ENCODE measurements around the gene GRK5. TPM values are rescaled to one million over a fixed set of nuclear protein-coding genes. Genes with fewer than 3 reads are reported as not detected.
A peak's percentile ranks its signal among the peaks of the same experiment; 100 is the strongest.

Gene GRK5
- total and polyA plus RNA-seq, 8 donors, result 34.6 to 60.8 (median 54.5) TPM

- Histone ChIP-seq H3K4me1 (peaks cover 16 to 60% of the 10 kb centered on the region in 2 donors), H3K27ac (peak overlapping the region in 1 of 2 donors; percentile 29), H3K9me3 (no peaks in the 10 kb centered on the region), H3K27me3 (no peaks in the 10 kb centered on the region), H3K36me3 (no peaks in the 10 kb centered on the region), H3K4me3 (no peak overlapping the region)
- intact Hi-C loops (cut with DNase I), result loop anchor here in 1 of 2 donors (10.0 kb wide), 1 partner anchor 206 kb away; the partner anchor contains the start of gene GRK5
- TF ChIP-seq, protein P1, sequence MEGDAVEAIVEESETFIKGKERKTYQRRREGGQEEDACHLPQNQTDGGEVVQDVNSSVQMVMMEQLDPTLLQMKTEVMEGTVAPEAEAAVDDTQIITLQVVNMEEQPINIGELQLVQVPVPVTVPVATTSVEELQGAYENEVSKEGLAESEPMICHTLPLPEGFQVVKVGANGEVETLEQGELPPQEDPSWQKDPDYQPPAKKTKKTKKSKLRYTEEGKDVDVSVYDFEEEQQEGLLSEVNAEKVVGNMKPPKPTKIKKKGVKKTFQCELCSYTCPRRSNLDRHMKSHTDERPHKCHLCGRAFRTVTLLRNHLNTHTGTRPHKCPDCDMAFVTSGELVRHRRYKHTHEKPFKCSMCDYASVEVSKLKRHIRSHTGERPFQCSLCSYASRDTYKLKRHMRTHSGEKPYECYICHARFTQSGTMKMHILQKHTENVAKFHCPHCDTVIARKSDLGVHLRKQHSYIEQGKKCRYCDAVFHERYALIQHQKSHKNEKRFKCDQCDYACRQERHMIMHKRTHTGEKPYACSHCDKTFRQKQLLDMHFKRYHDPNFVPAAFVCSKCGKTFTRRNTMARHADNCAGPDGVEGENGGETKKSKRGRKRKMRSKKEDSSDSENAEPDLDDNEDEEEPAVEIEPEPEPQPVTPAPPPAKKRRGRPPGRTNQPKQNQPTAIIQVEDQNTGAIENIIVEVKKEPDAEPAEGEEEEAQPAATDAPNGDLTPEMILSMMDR (IDR thresholded peaks at IDR 0.05), result no peak
- no peak for DNase-seq
- no peak for ATAC-seq
These were observed 203.2 kb downstream of the GRK5 start for GRCh38 chr10:119410361-119411116.

DNA sequence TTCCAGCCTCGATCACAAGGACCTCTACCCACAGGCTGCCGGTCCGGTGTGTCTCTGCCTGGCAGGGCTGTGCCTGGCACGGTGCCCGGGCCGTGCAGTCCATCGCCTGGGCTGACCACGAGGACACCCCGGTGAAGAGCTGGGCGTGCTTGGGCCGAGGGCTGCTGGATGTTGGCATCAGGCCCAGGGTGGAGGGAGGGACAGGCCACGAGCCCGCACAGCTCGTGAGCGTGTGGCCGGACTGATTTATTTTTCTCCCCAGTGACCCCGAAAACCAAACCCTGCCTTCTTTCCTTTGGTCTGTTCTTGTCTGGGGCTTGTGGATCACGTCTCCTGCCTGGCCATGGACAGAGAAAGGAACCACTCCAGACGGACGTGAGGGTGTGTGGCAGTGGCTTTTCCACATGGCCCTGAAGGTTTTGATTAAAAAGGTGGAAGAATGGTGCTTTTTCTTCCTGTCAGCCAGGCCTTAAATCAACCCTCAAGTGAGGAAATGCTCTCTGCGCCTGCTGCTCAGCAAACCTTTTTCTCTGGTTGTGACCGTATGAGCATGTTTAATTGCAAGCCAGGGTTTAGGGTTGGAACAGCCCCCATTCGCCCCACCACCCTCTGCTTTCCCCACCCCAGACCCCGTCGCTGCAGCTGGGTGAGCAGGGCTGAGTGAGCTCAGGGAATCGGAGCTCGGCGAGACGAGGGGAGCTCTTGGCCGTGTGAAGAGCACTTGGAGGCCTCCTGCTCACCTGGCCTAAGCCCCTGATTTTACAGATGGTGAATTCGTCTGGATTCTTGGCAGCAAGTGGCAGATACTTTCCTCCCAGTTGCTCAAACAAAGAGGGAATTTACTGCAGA lies 205.1 kb downstream of the GRK5 start:
- H3K4me1 ChIP-seq, result peaks cover 16 to 41% of the 10 kb centered on the region in 2 donors
- TF ChIP-seq, protein P1 (IDR thresholded peaks at IDR 0.05), result no peak
- peak; percentile 47 to 85 (median 79) for DNase-seq
- intact Hi-C loops (cut with DNase I), result loop anchor here in 1 of 2 donors (10.0 kb wide), 1 partner anchor 208 kb away; the partner anchor contains the start of gene GRK5
- no peaks in the 10 kb centered on the region for H3K36me3 ChIP-seq
- H3K27ac ChIP-seq, result peak overlapping the region; percentile 3 to 62
- H3K4me3 ChIP-seq, result no peak overlapping the region
- H3K27me3 ChIP-seq, result no peaks in the 10 kb centered on the region
- peak; percentile 60 for ATAC-seq
- H3K9me3 ChIP-seq, result no peaks in the 10 kb centered on the region

GRCh38 chr10:119413093-119413453 lies 205.7 kb downstream of the GRK5 start:
- peak; percentile 2 for ATAC-seq
- TF ChIP-seq, protein P1 (IDR thresholded peaks at IDR 0.05), result no peak
- peak overlapping the region; percentile 48 for H3K27ac ChIP-seq
- H3K4me1 ChIP-seq, result peaks cover 16 to 35% of the 10 kb centered on the region in 2 donors
- no peak for DNase-seq
- intact Hi-C loops (cut with DNase I), result loop anchor here in 1 of 2 donors (10.0 kb wide), 1 partner anchor 208 kb away; the partner anchor contains the start of gene GRK5
- H3K36me3 ChIP-seq, result no peaks in the 10 kb centered on the region
- no peaks in the 10 kb centered on the region for H3K27me3 ChIP-seq
- no peak overlapping the region for H3K4me3 ChIP-seq
- no peaks in the 10 kb centered on the region for H3K9me3 ChIP-seq

DNA sequence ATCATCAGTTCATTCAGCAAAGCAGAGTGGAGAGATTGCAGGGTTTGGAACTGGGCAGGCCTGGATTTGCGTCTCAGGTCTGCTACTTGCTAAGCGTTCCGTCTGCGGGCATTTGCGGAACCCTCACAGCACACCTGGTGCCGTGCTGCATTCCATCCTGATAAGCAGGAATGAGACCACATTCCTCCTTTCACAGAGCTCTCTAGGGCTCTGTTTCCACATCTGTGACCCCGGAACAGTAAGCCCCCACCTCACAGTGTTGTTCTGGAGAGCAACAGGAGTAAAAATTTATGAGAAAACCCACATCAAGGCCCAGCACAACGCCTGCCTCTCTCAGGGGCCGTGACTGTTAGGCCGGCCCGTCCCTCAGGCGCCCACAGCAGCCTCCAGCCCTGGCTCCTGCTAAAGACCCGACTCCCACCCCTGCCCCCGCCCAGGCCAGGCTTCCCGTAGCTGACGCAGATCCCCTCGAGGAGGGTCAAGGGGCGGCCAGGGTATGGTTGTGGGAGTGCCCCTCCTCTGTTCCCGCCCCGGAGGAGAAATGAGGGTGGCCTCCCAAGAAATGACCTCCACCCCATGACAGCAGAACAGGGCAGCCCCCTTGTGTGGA lies 206.2 kb downstream of the GRK5 start:
- H3K27ac ChIP-seq, result peak overlapping the region; percentile 48
- H3K9me3 ChIP-seq, result no peaks in the 10 kb centered on the region
- intact Hi-C loops (cut with DNase I), result loop anchor here in 1 of 2 donors (10.0 kb wide), 1 partner anchor 209 kb away; the partner anchor contains the start of gene GRK5
- no peaks in the 10 kb centered on the region for H3K27me3 ChIP-seq
- no peak overlapping the region for H3K4me3 ChIP-seq
- ATAC-seq (peak; percentile 11), DNase-seq (peak in 1 of 4 donors; percentile 48)
- H3K4me1 ChIP-seq, result peaks cover 16 to 30% of the 10 kb centered on the region in 2 donors
- TF ChIP-seq, protein P1 (IDR thresholded peaks at IDR 0.05), result no peak
- no peaks in the 10 kb centered on the region for H3K36me3 ChIP-seq

All from left lung (tissue), 10 donors.